ENCODE measurements around the gene SLC9A9. TPM values are rescaled to one million over a fixed set of nuclear protein-coding genes. Genes with fewer than 3 reads are reported as not detected.

SLC9A9 gene
- total RNA-seq, 2 donors from 2014 or later: 29.6 to 60.1 TPM

GRCh38 chr3:143261848-143262247 lies 586.4 kb downstream of the SLC9A9 start:
- TF ChIP-seq CTCF (IDR thresholded peaks at IDR 0.05): no peak
- Histone ChIP-seq H3K36me3 (peaks cover 2% of the 10 kb centered on the region), H3K4me1 (ENCODE audit: control insufficient read depth in 1 of 2, low read depth in 2 of 2) (no peaks in the 10 kb centered on the region), H3K9me3 (no peaks in the 10 kb centered on the region), H3K27me3 (replicated peaks; ENCODE audit: insufficient read depth) (no peaks in the 10 kb centered on the region), H3K4me3 (no peak overlapping the region), H3K27ac (no peak overlapping the region)
- ATAC-seq (ENCODE audit: insufficient number of reproducible peaks, low FRiP score, low read depth) (no peak), DNase-seq (ENCODE audit: low spot score) (no peak)

DNA sequence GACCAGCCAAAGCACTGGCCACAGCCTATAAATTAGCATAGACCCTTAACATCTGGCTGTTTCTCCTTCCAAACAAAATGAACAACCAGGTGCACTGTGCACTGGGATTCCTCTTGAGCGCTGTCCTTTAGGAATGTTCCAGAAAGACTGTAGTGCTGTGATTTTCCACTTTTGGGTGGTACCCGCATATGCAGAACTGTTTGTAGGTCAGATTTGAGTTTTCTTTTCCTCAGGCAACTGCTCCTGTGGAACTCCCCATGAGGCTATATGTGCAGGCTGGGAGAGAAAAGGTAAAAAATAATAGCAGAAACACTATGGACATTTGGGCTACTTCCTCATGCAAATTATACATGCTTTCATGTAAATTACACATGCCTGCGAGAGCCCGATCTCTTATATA lies 589.6 kb downstream of the SLC9A9 start:
- Histone ChIP-seq H3K9me3 (no peaks in the 10 kb centered on the region), H3K4me3 (no peak overlapping the region), H3K27ac (no peak overlapping the region), H3K27me3 (replicated peaks; ENCODE audit: insufficient read depth) (no peaks in the 10 kb centered on the region), H3K4me1 (ENCODE audit: control insufficient read depth in 1 of 2, low read depth in 2 of 2) (no peaks in the 10 kb centered on the region), H3K36me3 (no peaks in the 10 kb centered on the region)
- DNase-seq (ENCODE audit: low spot score): no peak
- no peak for ATAC-seq (ENCODE audit: insufficient number of reproducible peaks, low FRiP score, low read depth)
- no peak for TF ChIP-seq CTCF (IDR thresholded peaks at IDR 0.05)

DNA sequence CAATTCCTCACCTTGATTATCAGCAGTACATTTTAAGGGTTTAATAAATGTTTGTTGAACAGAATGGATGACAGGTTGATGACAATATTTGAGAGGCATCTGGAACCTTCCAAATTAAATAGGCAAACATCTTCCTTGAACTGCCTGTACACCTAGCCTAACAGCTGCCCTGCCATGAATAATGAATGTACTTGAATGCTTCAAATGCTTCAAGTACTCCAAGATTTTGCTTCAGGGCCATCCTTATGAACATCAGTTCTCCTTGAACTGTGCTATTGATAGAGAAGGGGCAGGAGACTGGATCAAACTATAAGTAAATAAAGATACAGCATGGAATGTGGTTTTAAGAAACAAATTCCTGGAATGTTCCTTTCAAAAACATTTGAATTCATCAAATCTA lies 591.9 kb downstream of the SLC9A9 start:
- TF ChIP-seq CTCF (IDR thresholded peaks at IDR 0.05): no peak
- Histone ChIP-seq H3K4me1 (ENCODE audit: control insufficient read depth in 1 of 2, low read depth in 2 of 2) (no peaks in the 10 kb centered on the region), H3K27me3 (replicated peaks; ENCODE audit: insufficient read depth) (no peaks in the 10 kb centered on the region), H3K9me3 (no peaks in the 10 kb centered on the region), H3K36me3 (no peaks in the 10 kb centered on the region), H3K27ac (no peak overlapping the region), H3K4me3 (no peak overlapping the region)
- ATAC-seq (ENCODE audit: insufficient number of reproducible peaks, low FRiP score, low read depth) (no peak), DNase-seq (ENCODE audit: low spot score) (no peak)

DNA sequence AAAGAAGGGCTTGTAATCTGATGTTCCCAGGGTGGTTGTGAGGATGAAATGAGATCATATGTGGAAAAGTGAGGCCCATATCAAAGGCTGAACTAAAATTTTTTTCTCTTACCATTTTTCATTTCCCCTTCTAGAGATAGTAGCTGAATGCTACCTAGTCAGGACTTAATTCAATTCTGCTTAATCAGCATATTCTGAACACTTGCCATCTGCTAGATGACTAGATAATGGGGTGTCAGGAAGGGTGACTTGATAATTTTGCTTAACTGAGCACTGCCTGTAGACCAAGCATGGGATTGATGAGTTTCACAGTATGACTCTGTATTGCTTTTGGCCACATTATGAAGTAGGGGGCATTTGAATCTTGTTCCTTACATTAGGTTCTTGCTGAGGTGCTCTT lies 592.5 kb downstream of the SLC9A9 start:
- ATAC-seq (ENCODE audit: insufficient number of reproducible peaks, low FRiP score, low read depth) (no peak), DNase-seq (ENCODE audit: low spot score) (no peak)
- Histone ChIP-seq H3K27me3 (replicated peaks; ENCODE audit: insufficient read depth) (no peaks in the 10 kb centered on the region), H3K4me3 (no peak overlapping the region), H3K27ac (no peak overlapping the region), H3K9me3 (no peaks in the 10 kb centered on the region), H3K4me1 (ENCODE audit: control insufficient read depth in 1 of 2, low read depth in 2 of 2) (no peaks in the 10 kb centered on the region), H3K36me3 (no peaks in the 10 kb centered on the region)
- TF ChIP-seq CTCF (IDR thresholded peaks at IDR 0.05): no peak

- H3K27me3 ChIP-seq (replicated peaks; ENCODE audit: insufficient read depth): no peaks in the 10 kb centered on the region
- H3K27ac ChIP-seq: no peak overlapping the region
- DNase-seq (ENCODE audit: low spot score) (no peak), ATAC-seq (ENCODE audit: insufficient number of reproducible peaks, low FRiP score, low read depth) (no peak)
- H3K4me1 ChIP-seq (ENCODE audit: control insufficient read depth in 1 of 2, low read depth in 2 of 2): no peaks in the 10 kb centered on the region
- H3K4me3 ChIP-seq: no peak overlapping the region
- no peaks in the 10 kb centered on the region for H3K36me3 ChIP-seq
- H3K9me3 ChIP-seq: no peaks in the 10 kb centered on the region
- no peak for TF ChIP-seq CTCF (IDR thresholded peaks at IDR 0.05)
Observed at GRCh38 chr3:143252931-143253330, 595.3 kb downstream of the SLC9A9 start.
